G401 (cell line): Measurements from ENCODE around the gene ASS1. TPM values are rescaled to one million over a fixed set of nuclear protein-coding genes. Genes with fewer than 3 reads are reported as not detected.

Experiments
- DNase-seq: peaks from one replicate; pipeline ENCODE4 v3.0.0-alpha.2; 2015; ENCODE audit warnings: low spot score
- in situ Hi-C: cut with HindIII; loops from 2 replicates; pipeline ENCODE4 v1.10.0; 2016; ENCODE audit warnings: low sequenced_read_pairs, mixed read lengths
- total RNA-seq: library from RNA; depleted of rRNA; stranded (reverse); fragments of >200 nt; shearing (Covaris generic); gene quantifications from 2 replicates; pipeline ENCODE4 v1.2.3, GENCODE V29; 2014

Gene ASS1
- total RNA-seq, 1 experiment from 2014 or later, result 0.31 TPM

- peak; percentile 17 for DNase-seq
- in situ Hi-C loops, result no loop called here
Observed at GRCh38 chr9:130465383-130466096, 20.8 kb downstream of the ASS1 start.

- in situ Hi-C loops, result no loop called here
- DNase-seq, result no peak
Observed at GRCh38 chr9:130466537-130467217, 21.9 kb downstream of the ASS1 start.

GRCh38 chr9:130467316-130467715, 22.6 kb downstream of the ASS1 start:
- in situ Hi-C loops, result no loop called here
- peak; percentile 92 for DNase-seq

GRCh38 chr9:130468566-130468965, 23.8 kb downstream of the ASS1 start:
- no peak for DNase-seq
- in situ Hi-C loops, result no loop called here

GRCh38 chr9:130470269-130470668, 25.5 kb downstream of the ASS1 start:
- DNase-seq, result no peak
- in situ Hi-C loops, result no loop called here

- in situ Hi-C loops, result no loop called here
- no peak for DNase-seq
Observed at GRCh38 chr9:130470950-130471349, 26.2 kb downstream of the ASS1 start.

- DNase-seq, result no peak
- in situ Hi-C loops, result no loop called here
Observed at GRCh38 chr9:130471411-130472183, 26.8 kb downstream of the ASS1 start.

- no peak for DNase-seq
- in situ Hi-C loops, result no loop called here
Observed at GRCh38 chr9:130472184-130472705, 27.5 kb downstream of the ASS1 start.

- no peak for DNase-seq
- in situ Hi-C loops, result no loop called here
Observed at GRCh38 chr9:130473009-130473408, 28.2 kb downstream of the ASS1 start.

GRCh38 chr9:130473566-130473965, 28.8 kb downstream of the ASS1 start:
- DNase-seq, result no peak
- in situ Hi-C loops, result no loop called here

- DNase-seq, result no peak
Observed at GRCh38 chr9:130474106-130474505, 29.3 kb downstream of the ASS1 start.

GRCh38 chr9:130476151-130476730, 31.5 kb downstream of the ASS1 start:
- in situ Hi-C loops, result no loop called here

More at GRCh38 chr9:130474106-130474505, 29.3 kb downstream of the ASS1 start:
- in situ Hi-C loops, result no loop called here

GRCh38 chr9:130477564-130477963, 32.8 kb downstream of the ASS1 start:
- no peak for DNase-seq
- in situ Hi-C loops, result no loop called here

More at GRCh38 chr9:130476151-130476730, 31.5 kb downstream of the ASS1 start:
- DNase-seq, result no peak

GRCh38 chr9:130478152-130478551, 33.4 kb downstream of the ASS1 start:
- DNase-seq, result no peak
- in situ Hi-C loops, result no loop called here

GRCh38 chr9:130478736-130479575, 34.2 kb downstream of the ASS1 start:
- in situ Hi-C loops, result no loop called here
- no peak for DNase-seq

- in situ Hi-C loops, result no loop called here
- no peak for DNase-seq
Observed at GRCh38 chr9:130479587-130479986, 34.8 kb downstream of the ASS1 start.

- no peak for DNase-seq
- in situ Hi-C loops, result no loop called here
Observed at GRCh38 chr9:130480673-130481072, 35.9 kb downstream of the ASS1 start.

- no peak for DNase-seq
- in situ Hi-C loops, result no loop called here
Observed at GRCh38 chr9:130482463-130482862, 37.7 kb downstream of the ASS1 start.
